Left cardiac atrium (tissue), 4 donors: ENCODE data around the gene SLC4A4. TPM values are rescaled to one million over a fixed set of nuclear protein-coding genes. Genes with fewer than 3 reads are reported as not detected.

Source experiments
- ATAC-seq, 2 donors: fragments of 200-7000 bp; cut with Tn5 transposase; one replicate each; pipeline ENCODE4 v1.9.1; 2020; ENCODE audit warnings: mild to moderate bottlenecking in 2 of 2, moderate library complexity in 2 of 2
- DNase-seq: peaks from one replicate; pipeline ENCODE4 v3.0.0-alpha.2; 2020
- intact Hi-C, 2 donors: fragments of 100-400 bp; cut with DNase I; formaldehyde crosslinking; loops; one replicate each; pipeline versions ENCODE4 v1.14.1 to v1.15.1; 2022 to 2023
- total RNA-seq, 2 donors: library from RNA; stranded (reverse); fragmentation: NEBNext Ultra II Directional; extraction: Animal tissue kit (Norgen Biotek cat#: 25700); gene quantifications; one replicate each; pipeline ENCODE4 v1.2.1, GENCODE V29; 2021
- donor health status: DM: no; HTN: yes; CAD: no.
- donor health status: DM: no; HTN: yes; CAD: no; lungs with severe emphysema.
- donor health status: DM: yes; HTN: yes; CAD: no.
- donor health status: Dilated cardiomyopathy.

SLC4A4 gene
- total RNA-seq, 2 donors from 2014 or later: 18.6 to 22.8 TPM

DNA sequence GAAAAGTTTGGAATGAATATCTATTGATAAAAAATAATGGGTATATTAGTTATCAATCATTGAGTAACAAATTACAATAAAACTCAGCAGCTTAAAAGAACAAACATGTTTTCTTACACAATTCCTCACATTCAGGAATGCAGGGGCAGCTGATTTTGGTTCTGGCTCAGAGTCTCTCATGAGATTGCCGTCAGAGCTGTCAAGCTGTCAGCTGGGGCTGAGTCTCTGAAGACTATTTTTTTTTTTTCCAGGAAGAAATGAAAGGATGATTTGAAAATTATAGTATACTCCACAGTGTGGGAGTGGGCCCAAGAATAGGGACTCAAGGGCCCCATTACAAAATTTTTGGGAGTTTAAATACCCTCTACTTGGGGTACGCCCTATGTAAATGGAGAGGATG is 226.0 kb downstream of the SLC4A4 start:
- peak; percentile 33 for DNase-seq
- ATAC-seq: peak; percentile 55 to 79
- intact Hi-C loops: no loop called here

DNA sequence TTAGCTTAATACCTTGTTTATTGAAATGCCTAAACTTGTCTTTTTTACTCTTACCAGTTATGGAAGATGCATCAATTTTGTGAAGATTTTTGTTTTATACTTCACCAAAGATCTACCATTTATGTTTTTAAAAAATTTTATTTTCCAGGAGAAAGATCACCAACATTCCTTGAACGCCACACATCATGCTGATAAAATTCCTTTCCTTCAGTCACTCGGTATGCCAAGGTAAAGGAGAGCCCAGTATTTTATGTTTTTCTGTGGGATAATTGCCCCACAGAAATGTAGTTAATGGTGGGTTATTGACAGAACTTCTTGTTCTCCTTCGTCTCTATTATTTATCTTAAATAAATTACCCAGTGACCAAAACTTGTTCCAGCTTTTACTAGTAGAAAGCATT is 228.0 kb downstream of the SLC4A4 start:
- ATAC-seq: no peak
- no peak for DNase-seq
- intact Hi-C loops: no loop called here

DNA sequence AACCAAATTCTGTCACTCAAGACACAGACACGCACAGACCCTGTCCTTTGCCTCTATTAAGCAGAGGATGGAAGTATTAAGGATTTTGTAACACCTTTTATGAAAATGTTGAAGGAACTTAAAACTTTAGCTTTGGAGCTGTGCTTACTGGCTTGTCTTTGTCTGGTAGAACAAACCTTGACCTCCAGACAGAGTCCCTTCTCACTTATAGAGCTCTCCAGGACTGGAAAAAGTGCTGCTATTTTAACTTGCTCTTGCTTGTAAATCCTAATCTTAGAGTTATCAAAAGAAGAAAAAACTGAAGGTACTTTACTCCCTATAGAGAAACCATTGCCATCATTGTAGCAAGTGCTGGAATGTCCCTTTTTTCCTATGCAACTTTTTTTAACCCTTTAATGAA is 229.3 kb downstream of the SLC4A4 start:
- DNase-seq (no peak), ATAC-seq (no peak)
- intact Hi-C loops: no loop called here

- intact Hi-C loops: no loop called here
- DNase-seq (no peak), ATAC-seq (peak in 1 of 2 donors; percentile 61)
Measured at GRCh38 chr4:71570492-71570891, 231.7 kb downstream of the SLC4A4 start.

DNA sequence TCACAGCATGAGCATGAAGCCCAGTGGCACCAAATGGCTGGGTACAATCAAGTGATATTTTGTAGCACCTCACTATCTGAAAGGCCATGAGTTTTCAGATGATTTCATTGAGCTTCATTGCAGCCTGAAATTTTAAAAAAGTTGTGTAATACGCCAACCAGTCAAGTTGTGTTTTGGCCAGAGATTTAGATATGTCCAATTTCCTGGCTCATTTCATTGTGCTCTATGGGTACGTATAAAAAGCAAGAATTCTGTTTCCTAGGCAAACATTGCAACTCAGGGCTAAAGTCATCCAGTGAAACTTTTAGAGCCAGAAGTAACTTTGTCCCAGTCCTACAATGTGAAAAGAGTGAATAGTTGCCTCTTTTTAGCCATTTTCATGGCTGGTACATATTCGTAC is 232.5 kb downstream of the SLC4A4 start:
- no peak for DNase-seq
- intact Hi-C loops: no loop called here
- ATAC-seq: no peak

DNA sequence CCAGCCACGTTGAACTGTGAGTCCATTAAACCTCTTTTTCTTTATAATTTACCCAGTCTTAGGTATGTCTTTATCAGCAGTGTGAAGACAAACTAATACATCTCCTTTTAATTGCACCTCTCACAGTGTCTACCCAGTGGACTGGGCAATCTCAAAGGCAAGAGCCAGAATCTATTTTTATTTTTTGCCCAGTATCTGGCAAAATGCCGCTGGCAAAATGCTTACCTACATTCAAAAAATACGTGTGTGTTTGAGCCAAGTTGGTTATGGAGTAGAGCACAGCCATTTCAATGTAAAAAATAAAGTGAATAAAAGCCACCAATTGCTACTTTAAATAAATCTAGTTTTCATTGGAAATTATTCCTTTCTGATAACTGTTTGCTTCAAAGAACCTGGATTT is 245.2 kb downstream of the SLC4A4 start:
- DNase-seq (no peak), ATAC-seq (no peak)
- intact Hi-C loops: no loop called here

DNA sequence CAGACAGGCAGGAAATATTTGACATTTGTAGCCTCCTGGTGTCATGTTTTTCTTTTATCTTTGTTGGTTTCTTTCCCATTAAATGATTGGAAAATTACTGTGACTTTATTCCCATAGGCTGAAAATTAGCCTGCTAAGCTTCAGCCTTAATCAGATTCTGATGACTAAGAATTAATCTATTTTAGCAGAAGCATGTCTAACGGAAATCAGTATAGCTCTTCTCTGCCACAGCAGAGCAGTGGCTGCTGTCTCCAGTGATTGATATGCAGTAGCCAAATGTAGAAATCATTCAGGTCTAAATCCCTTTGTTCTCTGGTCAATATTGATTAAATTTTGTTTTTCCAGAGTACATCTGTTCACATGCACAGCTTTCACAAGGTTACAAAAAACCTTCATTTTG is 245.8 kb downstream of the SLC4A4 start:
- ATAC-seq: no peak
- DNase-seq: no peak
- intact Hi-C loops: no loop called here

DNA sequence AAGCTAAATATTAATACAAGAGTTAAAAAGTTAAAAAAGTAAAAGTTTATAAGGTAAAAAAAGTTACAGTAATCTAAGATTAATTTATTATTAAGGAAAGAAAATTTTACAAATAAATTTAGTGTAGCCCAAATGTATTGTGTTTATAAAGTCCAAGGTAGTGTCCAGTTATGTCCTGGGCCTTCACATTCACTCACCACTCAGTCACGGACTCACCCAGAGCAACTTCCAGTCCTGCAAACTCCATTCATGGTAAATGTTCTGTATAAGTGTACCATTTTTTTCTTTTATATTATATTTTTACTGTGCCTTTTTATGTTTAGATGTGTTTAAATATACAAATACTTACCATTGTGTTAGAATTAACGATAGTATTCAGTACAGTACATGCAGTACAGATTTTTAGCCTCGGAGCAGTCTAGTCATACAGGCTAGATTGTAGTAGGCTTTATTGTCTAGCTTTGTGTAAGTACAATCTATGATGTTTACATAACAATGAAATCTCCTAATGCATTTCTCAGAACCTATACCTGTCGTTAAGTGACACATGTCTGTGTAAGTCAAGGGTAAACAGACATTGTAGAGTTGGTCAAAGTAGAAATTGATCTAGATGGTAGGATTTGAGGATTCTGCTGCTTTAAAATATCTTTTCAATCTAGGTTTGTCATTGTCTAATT is 247.4 kb downstream of the SLC4A4 start:
- no peak for DNase-seq
- intact Hi-C loops: no loop called here
- ATAC-seq: no peak

- ATAC-seq (no peak), DNase-seq (no peak)
- intact Hi-C loops: no loop called here
Measured at GRCh38 chr4:71587995-71588394, 249.2 kb downstream of the SLC4A4 start.

DNA sequence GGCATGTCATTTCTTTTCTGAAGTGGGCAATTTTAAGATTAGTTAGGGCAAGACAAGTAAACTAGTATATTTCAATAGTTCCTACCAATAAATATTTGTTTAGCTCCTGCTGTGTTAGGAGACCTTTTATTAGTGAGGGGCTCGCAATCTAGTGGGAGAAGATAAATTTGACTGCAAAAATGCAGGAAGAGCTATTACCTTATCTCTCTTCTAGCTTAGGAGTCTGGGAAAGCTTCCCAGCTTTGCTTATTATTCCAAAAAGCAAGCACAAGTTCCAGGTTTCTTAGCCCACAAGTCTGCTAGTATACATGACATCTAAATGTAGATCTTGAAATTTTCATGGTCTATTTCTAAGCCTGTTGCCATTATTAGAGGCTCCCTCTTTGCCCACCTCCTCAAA is 254.0 kb downstream of the SLC4A4 start:
- intact Hi-C loops: no loop called here
- no peak for ATAC-seq
- no peak for DNase-seq

DNA sequence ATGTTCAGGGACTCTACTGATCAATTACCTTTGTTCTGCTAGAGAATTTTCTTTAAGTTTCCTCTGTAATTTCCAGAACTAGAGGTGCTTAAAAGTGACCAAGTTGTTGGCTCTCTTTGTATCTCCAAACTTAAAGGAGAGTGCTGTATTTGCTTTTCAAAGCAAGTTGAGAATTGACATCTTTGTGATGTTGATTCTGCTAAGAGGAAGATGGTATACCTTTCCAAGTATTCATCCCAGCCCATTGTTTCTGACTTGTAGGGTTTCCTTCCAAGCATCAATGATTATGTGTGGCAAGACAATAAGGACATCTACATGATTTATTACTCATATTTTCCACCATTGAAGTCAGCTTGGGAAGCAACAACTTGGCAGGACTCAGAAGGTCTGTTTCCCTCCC is 254.5 kb downstream of the SLC4A4 start:
- intact Hi-C loops: no loop called here
- ATAC-seq (no peak), DNase-seq (no peak)

GRCh38 chr4:71595576-71596108 is 256.8 kb downstream of the SLC4A4 start:
- DNase-seq (no peak), ATAC-seq (peak in 1 of 2 donors; percentile 12)
- intact Hi-C loops: no loop called here

- intact Hi-C loops: no loop called here
- DNase-seq (no peak), ATAC-seq (no peak)
Measured at GRCh38 chr4:71599578-71599977, 260.8 kb downstream of the SLC4A4 start.

DNA sequence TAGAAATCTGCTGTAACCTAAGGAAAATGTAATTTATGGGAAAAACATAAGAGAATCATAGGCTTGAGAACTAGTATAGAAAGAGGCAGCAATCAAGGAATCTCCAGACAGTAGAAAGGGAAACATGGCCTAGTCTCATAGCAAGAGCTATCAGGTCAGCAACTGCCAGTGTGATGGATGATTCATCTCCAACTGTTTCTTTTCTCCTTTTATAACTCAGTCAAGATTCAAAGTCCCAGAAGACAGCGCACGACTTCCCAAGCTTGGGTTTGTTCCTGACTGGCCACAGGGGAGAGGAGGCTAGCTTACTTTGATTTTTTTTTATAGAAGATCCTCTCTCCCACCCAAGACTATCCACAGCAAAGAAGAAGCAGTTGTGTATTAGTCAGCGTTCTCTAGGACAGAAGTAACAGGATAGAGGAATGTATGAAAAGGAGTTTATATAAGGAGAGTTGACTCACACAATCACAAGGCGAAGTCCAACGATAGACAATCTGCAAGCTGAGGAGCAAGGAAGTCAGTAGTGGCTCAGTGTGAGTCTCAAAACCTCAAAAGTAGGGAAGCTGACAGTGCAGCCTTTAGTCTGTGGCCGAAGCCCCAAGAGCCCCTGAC is 263.6 kb downstream of the SLC4A4 start:
- intact Hi-C loops: no loop called here
- ATAC-seq (peak in 1 of 2 donors; percentile 58), DNase-seq (no peak)

DNA sequence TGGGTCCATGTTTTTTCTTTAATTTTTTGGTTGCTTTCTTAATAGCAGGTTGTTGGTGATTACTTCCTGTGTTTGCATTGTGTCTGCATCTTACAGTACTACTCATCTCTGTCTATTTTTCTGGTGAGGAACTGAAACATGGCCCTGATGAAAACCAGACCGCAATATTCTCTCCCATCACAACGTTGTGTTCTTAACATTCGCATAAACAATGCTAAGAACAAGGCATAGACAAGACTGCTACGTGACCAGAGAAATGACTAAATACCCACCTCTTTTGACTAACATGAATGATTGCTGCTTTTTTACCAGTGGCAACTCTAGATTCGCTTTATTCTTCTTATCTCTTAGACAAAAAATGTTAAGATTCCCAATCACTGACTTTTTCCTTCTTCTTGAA is 266.0 kb downstream of the SLC4A4 start:
- intact Hi-C loops: no loop called here
- DNase-seq (no peak), ATAC-seq (no peak)

DNA sequence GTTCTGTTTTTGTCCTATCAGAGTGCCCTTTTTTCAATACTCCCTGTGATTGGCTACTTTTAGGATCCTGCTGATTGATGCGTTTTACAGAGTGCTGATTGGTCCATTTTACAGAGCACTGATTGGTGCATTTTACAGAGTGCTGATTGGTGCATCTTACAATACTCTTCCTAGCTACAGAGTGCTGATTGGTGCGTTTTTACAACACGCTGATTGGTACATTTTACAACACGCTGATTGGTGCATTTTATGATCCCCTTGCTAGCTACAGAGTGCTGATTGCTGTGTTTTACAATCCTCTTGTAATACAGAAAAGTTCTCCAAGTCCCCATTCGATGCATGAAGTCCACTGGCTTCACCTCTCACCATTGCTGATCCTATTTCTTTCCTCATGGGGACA is 268.3 kb downstream of the SLC4A4 start:
- intact Hi-C loops: no loop called here
- ATAC-seq (no peak), DNase-seq (no peak)

DNA sequence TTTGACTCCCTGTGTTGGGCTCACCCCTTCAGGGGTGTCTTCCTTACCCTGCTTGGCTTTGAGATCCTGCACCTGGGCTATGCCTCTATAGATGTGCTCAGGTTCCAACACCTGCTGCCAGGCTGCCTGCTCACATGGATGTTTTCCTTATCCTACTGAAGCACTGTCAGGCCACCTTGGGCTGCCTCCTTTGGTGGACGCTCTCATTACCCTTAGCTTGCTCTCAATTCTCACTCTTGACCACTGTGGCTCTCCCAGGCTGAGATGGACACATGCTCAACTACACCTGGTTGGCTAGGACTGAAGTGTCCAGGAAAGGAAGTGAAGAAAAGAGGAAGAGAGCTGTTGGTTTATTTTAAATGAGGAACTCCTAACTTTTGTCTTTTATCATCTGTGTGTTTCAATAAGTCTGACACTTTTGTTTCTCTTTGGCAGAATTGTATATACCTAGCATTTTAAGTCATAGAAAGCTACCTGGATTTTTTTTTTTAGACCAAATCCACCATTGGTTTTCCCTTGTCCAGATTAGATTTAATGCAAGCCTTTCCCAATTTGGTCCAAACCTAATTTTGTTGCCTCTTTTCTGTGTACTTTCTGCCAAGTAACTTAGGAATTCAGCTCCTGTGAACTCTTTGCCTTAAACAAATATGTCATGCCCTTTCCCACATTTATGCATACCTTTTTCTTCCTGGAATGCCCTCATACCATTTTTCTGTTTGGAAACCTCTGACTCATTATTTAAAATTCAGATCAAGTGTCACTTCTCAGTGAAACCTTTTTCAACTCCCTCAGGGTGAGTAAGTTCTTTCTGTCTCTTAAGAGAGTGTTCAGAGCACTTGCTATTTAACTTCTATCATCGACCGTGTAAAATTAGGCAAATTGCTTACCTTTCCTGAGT is 269.2 kb downstream of the SLC4A4 start:
- ATAC-seq (peak in 1 of 2 donors; percentile 71), DNase-seq (no peak)
- intact Hi-C loops: no loop called here

- ATAC-seq: no peak
- no peak for DNase-seq
- intact Hi-C loops: no loop called here
Measured at GRCh38 chr4:71608678-71609071, 269.9 kb downstream of the SLC4A4 start.

- intact Hi-C loops: no loop called here
- ATAC-seq: peak in 1 of 2 donors; percentile 27
- no peak for DNase-seq
Measured at GRCh38 chr4:71609167-71609566, 270.3 kb downstream of the SLC4A4 start.

DNA sequence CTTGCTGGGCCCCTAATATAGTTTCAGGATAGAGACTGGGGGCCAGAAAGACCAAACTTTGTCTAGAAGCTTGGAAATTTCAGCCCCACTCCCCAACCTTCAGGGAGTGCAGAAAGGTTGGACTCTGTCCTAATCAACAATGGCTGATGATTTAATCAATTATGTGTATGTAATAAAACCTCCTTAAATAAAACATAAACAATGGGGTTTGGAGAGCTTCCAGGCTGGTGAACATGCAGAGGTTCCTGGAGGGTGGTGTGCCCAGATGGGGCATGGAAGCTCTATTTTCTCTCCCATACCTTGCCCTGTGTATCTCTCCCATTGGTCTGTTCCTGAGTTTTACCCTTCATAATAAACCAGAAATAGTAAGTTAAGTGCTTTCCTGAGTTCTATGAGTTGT is 270.8 kb downstream of the SLC4A4 start:
- intact Hi-C loops: no loop called here
- ATAC-seq: no peak

More for the DNA sequence above, 270.8 kb downstream of the SLC4A4 start:
- no peak for DNase-seq
